HL-60 (cell line): ENCODE results near the gene CYB561D2.

Experiments used
- POLR2AphosphoS5 ChIP-seq: IDR thresholded peaks from 2 replicates; pipeline ENCODE4 v1.6.1; 2012; ENCODE audit warnings: low read depth
- TF ChIP-seq, protein P1 (sequence below): IDR thresholded peaks from one replicate; pipeline ENCODE4 v1.5.1; 2011; ENCODE audit warnings: low read length, control low read depth, inconsistent platforms; ENCODE audit not compliant: insufficient read depth

DNA sequence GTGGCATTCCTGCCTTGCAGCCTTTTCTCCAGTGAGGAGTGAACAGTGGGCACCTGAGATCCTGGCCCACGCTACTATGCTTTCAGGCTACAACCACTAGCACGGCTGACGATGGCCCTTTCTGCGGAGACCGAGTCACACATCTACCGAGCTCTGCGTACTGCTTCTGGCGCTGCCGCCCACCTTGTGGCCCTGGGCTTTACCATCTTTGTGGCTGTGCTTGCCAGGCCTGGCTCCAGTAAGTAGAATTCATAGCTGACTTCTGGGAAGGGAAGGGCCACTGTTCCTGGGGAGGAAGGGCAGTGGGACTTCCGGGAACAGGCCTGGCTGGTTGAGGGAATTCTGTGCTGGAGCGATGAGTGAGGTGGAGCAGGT, 648 bp downstream of the CYB561D2 start:
- TF ChIP-seq, protein P1, sequence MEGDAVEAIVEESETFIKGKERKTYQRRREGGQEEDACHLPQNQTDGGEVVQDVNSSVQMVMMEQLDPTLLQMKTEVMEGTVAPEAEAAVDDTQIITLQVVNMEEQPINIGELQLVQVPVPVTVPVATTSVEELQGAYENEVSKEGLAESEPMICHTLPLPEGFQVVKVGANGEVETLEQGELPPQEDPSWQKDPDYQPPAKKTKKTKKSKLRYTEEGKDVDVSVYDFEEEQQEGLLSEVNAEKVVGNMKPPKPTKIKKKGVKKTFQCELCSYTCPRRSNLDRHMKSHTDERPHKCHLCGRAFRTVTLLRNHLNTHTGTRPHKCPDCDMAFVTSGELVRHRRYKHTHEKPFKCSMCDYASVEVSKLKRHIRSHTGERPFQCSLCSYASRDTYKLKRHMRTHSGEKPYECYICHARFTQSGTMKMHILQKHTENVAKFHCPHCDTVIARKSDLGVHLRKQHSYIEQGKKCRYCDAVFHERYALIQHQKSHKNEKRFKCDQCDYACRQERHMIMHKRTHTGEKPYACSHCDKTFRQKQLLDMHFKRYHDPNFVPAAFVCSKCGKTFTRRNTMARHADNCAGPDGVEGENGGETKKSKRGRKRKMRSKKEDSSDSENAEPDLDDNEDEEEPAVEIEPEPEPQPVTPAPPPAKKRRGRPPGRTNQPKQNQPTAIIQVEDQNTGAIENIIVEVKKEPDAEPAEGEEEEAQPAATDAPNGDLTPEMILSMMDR: no peak
- TF ChIP-seq POLR2AphosphoS5: no peak; the same call in 1 of the 2 replicates
